ENCODE data around the gene CYP4F8. TPM values are rescaled to one million over a fixed set of nuclear protein-coding genes. Genes with fewer than 3 reads are reported as not detected.

Gene CYP4F8
- total and polyA plus RNA-seq, 2 experiments from 2014 or later = not detected

DNA sequence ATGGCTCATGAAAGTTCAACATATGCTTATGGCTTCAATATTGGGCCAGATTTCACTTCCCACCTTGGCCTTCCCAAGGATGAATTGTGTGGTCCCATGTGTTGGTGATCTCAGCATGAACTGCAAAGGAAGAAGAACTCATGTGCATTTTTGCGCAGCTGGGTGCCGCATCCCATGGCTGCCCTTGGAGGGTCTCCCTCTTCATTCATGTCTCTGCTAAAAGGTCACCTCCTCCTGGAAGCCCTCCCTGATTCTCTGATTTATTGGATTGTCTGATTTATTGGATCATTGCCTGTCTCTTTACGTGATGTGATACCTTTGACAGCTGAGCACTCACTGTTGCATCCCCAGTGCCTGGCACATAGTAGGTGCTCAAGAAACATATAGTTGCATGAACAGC is 1.7 kb upstream of the CYP4F8 start:
- Histone ChIP-seq H3K9me2 (ENCODE audit: insufficient read depth) (no peaks in the 10 kb centered on the region), H3K4me2 (ENCODE audit: unreplicated experiment) (no peak overlapping the region), H3F3A (ENCODE audit: insufficient read depth) (no peaks in the 10 kb centered on the region), H3K27me3 (replicated peaks; ENCODE audit: insufficient read depth) (no peaks in the 10 kb centered on the region), H3K36me3 (ENCODE audit: low read depth) (no peaks in the 10 kb centered on the region), H4K20me1 (ENCODE audit: insufficient read depth) (no peaks in the 10 kb centered on the region), H2AFZ (no peak overlapping the region), H3K4me1 (ENCODE audit: insufficient read depth) (no peaks in the 10 kb centered on the region), H3K9ac (no peak overlapping the region), H3K9me3 (ENCODE audit: low read depth) (no peaks in the 10 kb centered on the region), H3K79me2 (ENCODE audit: insufficient read depth) (no peaks in the 10 kb centered on the region), H3K4me3 (no peak overlapping the region), H3K27ac (no peak overlapping the region)
- in situ Hi-C loops (cut with MboI) = no loop called here
- no peak for TF ChIP-seq EZH2phosphoT487 (IDR thresholded peaks at IDR 0.05; ENCODE audit: insufficient read depth, low read depth)
- TF ChIP-seq EZH2 (IDR thresholded peaks at IDR 0.05; ENCODE audit: insufficient read depth, poor library complexity, severe bottlenecking) = no peak
- 68 to 71% methylated on average over 3 of the region's 3 CpGs for WGBS, 2 experiments (ENCODE audit: low coverage in 1 of 2, low lambda C conversion rate in 2 of 2, missing lambda C conversion rate in 2 of 2)
- DNase-seq = no peak

DNA sequence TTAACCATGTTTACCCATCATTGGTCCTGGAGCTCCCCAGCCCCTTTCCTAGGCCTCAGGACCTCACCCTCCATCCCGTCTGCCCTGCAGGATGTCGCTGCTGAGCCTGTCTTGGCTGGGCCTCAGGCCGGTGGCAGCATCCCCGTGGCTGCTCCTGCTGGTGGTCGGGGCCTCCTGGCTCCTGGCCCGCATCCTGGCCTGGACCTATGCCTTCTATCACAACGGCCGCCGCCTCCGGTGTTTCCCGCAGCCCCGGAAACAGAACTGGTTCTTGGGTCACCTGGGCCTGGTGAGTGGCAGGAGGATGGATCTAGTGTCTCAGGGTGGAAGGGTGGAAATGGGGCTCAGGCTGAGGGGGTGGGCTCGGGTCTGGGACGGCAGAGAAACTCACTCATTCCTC is 508 bp downstream of the CYP4F8 start:
- Histone ChIP-seq H3K4me1 (ENCODE audit: insufficient read depth) (no peaks in the 10 kb centered on the region), H3K36me3 (ENCODE audit: low read depth) (no peaks in the 10 kb centered on the region), H3K4me3 (no peak overlapping the region), H3K4me2 (ENCODE audit: unreplicated experiment) (no peak overlapping the region), H3K27ac (no peak overlapping the region), H4K20me1 (ENCODE audit: insufficient read depth) (no peaks in the 10 kb centered on the region), H3F3A (ENCODE audit: insufficient read depth) (no peaks in the 10 kb centered on the region), H3K9ac (no peak overlapping the region), H3K9me2 (ENCODE audit: insufficient read depth) (no peaks in the 10 kb centered on the region), H3K9me3 (ENCODE audit: low read depth) (no peaks in the 10 kb centered on the region), H3K79me2 (ENCODE audit: insufficient read depth) (no peaks in the 10 kb centered on the region), H2AFZ (no peak overlapping the region), H3K27me3 (replicated peaks; ENCODE audit: insufficient read depth) (no peaks in the 10 kb centered on the region)
- WGBS, 2 experiments (ENCODE audit: low coverage in 1 of 2, low lambda C conversion rate in 2 of 2, missing lambda C conversion rate in 2 of 2) = 42 to 45% methylated on average over 14 of the region's 14 CpGs
- TF ChIP-seq EZH2 (IDR thresholded peaks at IDR 0.05; ENCODE audit: insufficient read depth, poor library complexity, severe bottlenecking) (no peak), EZH2phosphoT487 (IDR thresholded peaks at IDR 0.05; ENCODE audit: insufficient read depth, low read depth) (no peak)
- in situ Hi-C loops (cut with MboI) = no loop called here
- DNase-seq = no peak

DNA sequence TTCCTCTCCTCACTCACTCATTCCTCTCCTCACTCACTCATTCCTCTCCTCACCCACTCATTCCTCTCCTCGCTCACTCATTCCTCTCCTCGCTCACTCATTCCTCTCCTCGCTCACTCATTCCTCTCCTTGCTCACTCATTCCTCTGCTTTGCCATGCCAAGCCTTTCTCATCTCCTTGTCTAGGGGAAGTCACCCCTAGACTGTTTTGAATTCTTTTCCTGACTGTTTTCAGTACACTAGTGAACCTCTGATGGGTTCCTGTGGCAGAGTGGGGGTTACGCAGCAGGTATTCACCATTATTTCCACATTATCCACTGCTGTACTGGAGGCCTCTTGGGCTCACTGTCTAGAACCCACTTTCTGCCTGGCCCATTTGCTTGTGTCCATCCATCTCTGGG is 1.2 kb downstream of the CYP4F8 start:
- Histone ChIP-seq H2AFZ (no peak overlapping the region), H3K27ac (no peak overlapping the region), H3K79me2 (ENCODE audit: insufficient read depth) (no peaks in the 10 kb centered on the region), H3K4me3 (no peak overlapping the region), H3K9me3 (ENCODE audit: low read depth) (no peaks in the 10 kb centered on the region), H3K4me1 (ENCODE audit: insufficient read depth) (no peaks in the 10 kb centered on the region), H3K9ac (no peak overlapping the region), H3K27me3 (replicated peaks; ENCODE audit: insufficient read depth) (no peaks in the 10 kb centered on the region), H4K20me1 (ENCODE audit: insufficient read depth) (no peaks in the 10 kb centered on the region), H3K4me2 (ENCODE audit: unreplicated experiment) (no peak overlapping the region), H3K9me2 (ENCODE audit: insufficient read depth) (no peaks in the 10 kb centered on the region), H3K36me3 (ENCODE audit: low read depth) (no peaks in the 10 kb centered on the region), H3F3A (ENCODE audit: insufficient read depth) (no peaks in the 10 kb centered on the region)
- no peak for DNase-seq
- TF ChIP-seq EZH2 (IDR thresholded peaks at IDR 0.05; ENCODE audit: insufficient read depth, poor library complexity, severe bottlenecking) = no peak
- WGBS, 2 experiments (ENCODE audit: low coverage in 1 of 2, low lambda C conversion rate in 2 of 2, missing lambda C conversion rate in 2 of 2) = 34 to 41% methylated on average over 4 of the region's 4 CpGs
- in situ Hi-C loops (cut with MboI) = no loop called here

DNA sequence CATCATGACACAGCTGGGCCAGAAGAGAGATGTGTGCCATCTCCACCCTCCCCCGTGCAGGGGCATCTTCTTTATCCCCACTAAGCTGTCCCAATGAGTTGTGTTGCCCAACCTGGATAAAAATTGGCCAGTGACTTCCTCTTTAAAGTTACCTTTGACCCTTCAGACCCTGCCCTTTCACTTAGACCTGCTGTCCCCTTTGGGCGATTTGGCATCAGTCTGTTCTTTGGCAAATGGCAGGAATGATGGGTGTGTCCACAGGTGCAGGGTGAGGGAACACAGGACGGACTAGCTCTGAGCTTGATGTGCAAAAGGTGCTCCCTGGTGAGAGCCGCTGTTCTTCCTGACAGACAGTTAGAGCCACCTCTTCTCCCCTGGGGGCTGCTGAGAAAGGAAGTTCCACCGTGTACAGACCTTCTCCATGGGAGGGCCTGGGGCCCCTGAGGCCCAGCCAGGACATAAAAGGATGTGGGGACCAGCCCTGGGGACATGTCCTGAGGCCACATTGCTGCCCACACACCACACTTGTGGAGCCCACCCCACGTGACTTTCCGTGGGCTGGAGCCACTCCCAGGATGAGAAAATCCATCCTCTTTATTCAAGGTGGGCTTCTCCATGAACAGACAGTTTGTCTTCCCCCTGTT is 1.7 kb downstream of the CYP4F8 start:
- Histone ChIP-seq H3K9me2 (ENCODE audit: insufficient read depth) (no peaks in the 10 kb centered on the region), H3K27ac (no peak overlapping the region), H3K9me3 (ENCODE audit: low read depth) (no peaks in the 10 kb centered on the region), H2AFZ (no peak overlapping the region), H3F3A (ENCODE audit: insufficient read depth) (no peaks in the 10 kb centered on the region), H3K4me2 (ENCODE audit: unreplicated experiment) (no peak overlapping the region), H3K36me3 (ENCODE audit: low read depth) (no peaks in the 10 kb centered on the region), H3K9ac (no peak overlapping the region), H3K4me1 (ENCODE audit: insufficient read depth) (no peaks in the 10 kb centered on the region), H4K20me1 (ENCODE audit: insufficient read depth) (no peaks in the 10 kb centered on the region), H3K79me2 (ENCODE audit: insufficient read depth) (no peaks in the 10 kb centered on the region), H3K4me3 (no peak overlapping the region), H3K27me3 (replicated peaks; ENCODE audit: insufficient read depth) (no peaks in the 10 kb centered on the region)
- in situ Hi-C loops (cut with MboI) = no loop called here
- WGBS, 2 experiments (ENCODE audit: low coverage in 1 of 2, low lambda C conversion rate in 2 of 2, missing lambda C conversion rate in 2 of 2) = 10 to 11% methylated on average over 7 of the region's 7 CpGs
- TF ChIP-seq EZH2phosphoT487 (IDR thresholded peaks at IDR 0.05; ENCODE audit: insufficient read depth, low read depth) (no peak), EZH2 (IDR thresholded peaks at IDR 0.05; ENCODE audit: insufficient read depth, poor library complexity, severe bottlenecking) (no peak)
- DNase-seq = no peak

DNA sequence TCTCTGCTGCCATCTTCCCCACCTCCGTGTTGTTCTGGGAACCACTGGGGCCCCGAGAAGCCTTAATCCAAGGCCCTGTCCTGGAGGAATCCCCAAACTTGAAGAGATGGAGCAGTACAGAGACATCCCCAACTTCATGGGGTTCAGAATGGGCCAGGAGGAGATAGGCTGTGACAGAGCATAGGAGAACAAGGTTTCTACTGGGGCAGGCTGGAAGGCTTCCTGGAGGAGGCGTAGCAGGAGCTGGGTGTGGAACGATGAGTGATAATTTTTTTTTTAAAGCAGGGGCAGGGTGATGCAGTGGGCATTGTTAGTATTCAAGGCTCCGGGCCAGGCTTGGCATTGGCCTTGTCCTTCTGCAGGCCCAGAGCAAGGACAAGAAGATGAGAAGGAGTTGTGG is 3.3 kb downstream of the CYP4F8 start:
- Histone ChIP-seq H2AFZ (no peak overlapping the region), H3K4me3 (no peak overlapping the region), H3K9me2 (ENCODE audit: insufficient read depth) (no peaks in the 10 kb centered on the region), H3K27ac (no peak overlapping the region), H3K9ac (no peak overlapping the region), H3K4me1 (ENCODE audit: insufficient read depth) (no peaks in the 10 kb centered on the region), H3K79me2 (ENCODE audit: insufficient read depth) (no peaks in the 10 kb centered on the region), H3K36me3 (ENCODE audit: low read depth) (no peaks in the 10 kb centered on the region), H3K9me3 (ENCODE audit: low read depth) (no peaks in the 10 kb centered on the region), H3K27me3 (replicated peaks; ENCODE audit: insufficient read depth) (no peaks in the 10 kb centered on the region), H3F3A (ENCODE audit: insufficient read depth) (no peaks in the 10 kb centered on the region), H3K4me2 (ENCODE audit: unreplicated experiment) (no peak overlapping the region), H4K20me1 (ENCODE audit: insufficient read depth) (no peaks in the 10 kb centered on the region)
- DNase-seq = no peak
- in situ Hi-C loops (cut with MboI) = no loop called here
- TF ChIP-seq EZH2 (IDR thresholded peaks at IDR 0.05; ENCODE audit: insufficient read depth, poor library complexity, severe bottlenecking) = no peak
- TF ChIP-seq EZH2phosphoT487 (IDR thresholded peaks at IDR 0.05; ENCODE audit: insufficient read depth, low read depth) = no peak
- 10 to 18% methylated on average over 5 of the region's 5 CpGs for WGBS, 2 experiments (ENCODE audit: low coverage in 1 of 2, low lambda C conversion rate in 2 of 2, missing lambda C conversion rate in 2 of 2)
